ENCODE measurements around the gene LMBRD1. TPM values are rescaled to one million over a fixed set of nuclear protein-coding genes. Genes with fewer than 3 reads are reported as not detected.

Gene LMBRD1
- total and polyA plus RNA-seq, 7 donors, result 21.6 to 73.8 (median 37.6) TPM

DNA sequence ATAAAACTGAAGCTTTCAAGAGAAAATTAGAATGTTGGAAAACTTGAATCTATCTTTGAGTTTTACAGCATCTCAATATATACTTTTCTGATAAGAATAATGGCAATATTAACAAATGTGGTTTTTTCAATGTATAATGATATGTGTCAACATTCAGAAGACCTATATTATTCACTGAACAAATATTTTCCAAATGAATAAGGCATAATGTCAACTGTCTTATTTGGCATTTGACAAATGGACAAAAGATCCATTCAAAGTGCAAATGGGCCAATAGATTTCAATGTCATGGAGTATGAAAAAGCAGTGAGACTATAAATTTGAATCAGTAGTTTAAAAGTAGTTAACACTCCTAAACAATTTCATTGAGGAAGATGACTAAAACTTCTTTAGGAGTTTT lies 20.9 kb downstream of the LMBRD1 start:
- Histone ChIP-seq H3K36me3 (no peaks in the 10 kb centered on the region), H3K4me1 (peaks cover 0 to 4% (median 3%) of the 10 kb centered on the region in 4 donors), H3K27me3 (no peaks in the 10 kb centered on the region), H3K27ac (no peak overlapping the region), H3K9me3 (no peaks in the 10 kb centered on the region), H3K4me3 (no peak overlapping the region)
- no peak for DNase-seq
- TF ChIP-seq POLR2AphosphoS5 (IDR thresholded peaks at IDR 0.05), result no peak
- TF ChIP-seq POLR2A (IDR thresholded peaks at IDR 0.05), result no peak
- TF ChIP-seq EP300 (IDR thresholded peaks at IDR 0.05), result no peak
- TF ChIP-seq, protein P1, sequence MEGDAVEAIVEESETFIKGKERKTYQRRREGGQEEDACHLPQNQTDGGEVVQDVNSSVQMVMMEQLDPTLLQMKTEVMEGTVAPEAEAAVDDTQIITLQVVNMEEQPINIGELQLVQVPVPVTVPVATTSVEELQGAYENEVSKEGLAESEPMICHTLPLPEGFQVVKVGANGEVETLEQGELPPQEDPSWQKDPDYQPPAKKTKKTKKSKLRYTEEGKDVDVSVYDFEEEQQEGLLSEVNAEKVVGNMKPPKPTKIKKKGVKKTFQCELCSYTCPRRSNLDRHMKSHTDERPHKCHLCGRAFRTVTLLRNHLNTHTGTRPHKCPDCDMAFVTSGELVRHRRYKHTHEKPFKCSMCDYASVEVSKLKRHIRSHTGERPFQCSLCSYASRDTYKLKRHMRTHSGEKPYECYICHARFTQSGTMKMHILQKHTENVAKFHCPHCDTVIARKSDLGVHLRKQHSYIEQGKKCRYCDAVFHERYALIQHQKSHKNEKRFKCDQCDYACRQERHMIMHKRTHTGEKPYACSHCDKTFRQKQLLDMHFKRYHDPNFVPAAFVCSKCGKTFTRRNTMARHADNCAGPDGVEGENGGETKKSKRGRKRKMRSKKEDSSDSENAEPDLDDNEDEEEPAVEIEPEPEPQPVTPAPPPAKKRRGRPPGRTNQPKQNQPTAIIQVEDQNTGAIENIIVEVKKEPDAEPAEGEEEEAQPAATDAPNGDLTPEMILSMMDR (IDR thresholded peaks at IDR 0.05), result no peak
- intact Hi-C loops (cut with DNase I), result no loop called here

GRCh38 chr6:69775585-69775849 lies 21.3 kb downstream of the LMBRD1 start:
- Histone ChIP-seq H3K27me3 (no peaks in the 10 kb centered on the region), H3K4me1 (peaks cover 0 to under 1% (median 0%) of the 10 kb centered on the region in 4 donors), H3K4me3 (no peak overlapping the region), H3K9me3 (no peaks in the 10 kb centered on the region), H3K27ac (no peak overlapping the region), H3K36me3 (no peaks in the 10 kb centered on the region)
- 83 to 99% methylated on average over 1 of the region's 1 CpG for WGBS, 2 donors
- no peak for DNase-seq
- TF ChIP-seq, protein P1 (IDR thresholded peaks at IDR 0.05), result no peak
- no peak for TF ChIP-seq EP300 (IDR thresholded peaks at IDR 0.05)
- no peak for TF ChIP-seq POLR2AphosphoS5 (IDR thresholded peaks at IDR 0.05)
- no peak for TF ChIP-seq POLR2A (IDR thresholded peaks at IDR 0.05)
- intact Hi-C loops (cut with DNase I), result no loop called here

DNA sequence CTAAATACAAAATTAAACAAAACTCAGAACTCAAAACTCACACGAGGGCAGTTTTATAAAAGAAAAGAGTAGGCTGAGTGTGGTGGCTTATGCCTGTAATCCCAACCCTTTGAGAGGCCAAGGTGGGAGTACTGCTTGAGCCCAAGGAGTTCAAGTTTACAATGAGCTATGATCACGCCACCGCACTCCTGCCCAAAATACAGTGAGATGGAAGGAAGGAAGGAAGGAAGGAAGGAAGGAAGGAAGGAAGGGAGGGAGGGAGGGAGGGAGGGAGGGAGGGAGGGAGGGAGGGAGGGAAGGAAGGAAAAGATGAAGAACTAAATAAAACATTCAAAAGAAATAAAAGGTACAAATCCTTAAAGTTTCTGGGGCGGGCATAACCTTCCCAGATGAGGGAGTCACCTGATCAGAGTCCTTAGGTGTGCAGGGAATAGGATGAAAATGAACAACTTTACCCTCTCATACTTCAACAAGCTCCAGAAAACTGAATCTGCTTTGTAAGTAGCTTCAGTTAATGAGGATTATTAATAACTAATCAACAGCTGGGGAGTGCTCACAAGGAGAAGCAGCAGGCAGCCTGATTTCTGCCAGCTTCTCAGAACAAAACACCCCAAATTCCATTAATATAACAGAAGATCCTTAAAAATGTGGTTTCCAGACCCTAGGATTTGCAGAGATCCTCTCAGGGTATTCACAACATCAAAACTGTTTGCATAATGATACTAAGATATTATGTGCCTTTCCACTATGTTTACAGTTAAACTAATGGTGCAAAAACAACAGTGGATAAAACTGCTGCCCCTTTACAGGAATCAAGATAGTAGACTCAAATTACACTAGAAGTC lies 21.8 kb downstream of the LMBRD1 start:
- H3K27ac ChIP-seq, result no peak overlapping the region
- no peaks in the 10 kb centered on the region for H3K36me3 ChIP-seq
- H3K4me3 ChIP-seq, result no peak overlapping the region
- no peaks in the 10 kb centered on the region for H3K9me3 ChIP-seq
- TF ChIP-seq POLR2AphosphoS5 (IDR thresholded peaks at IDR 0.05), result no peak
- no peak for TF ChIP-seq EP300 (IDR thresholded peaks at IDR 0.05)
- no peak for TF ChIP-seq POLR2A (IDR thresholded peaks at IDR 0.05)
- TF ChIP-seq, protein P1 (IDR thresholded peaks at IDR 0.05), result no peak
- 91 to 97% methylated on average over 4 of the region's 4 CpGs for WGBS, 2 donors
- intact Hi-C loops (cut with DNase I), result no loop called here
- no peak for DNase-seq
- no peaks in the 10 kb centered on the region for H3K4me1 ChIP-seq
- no peaks in the 10 kb centered on the region for H3K27me3 ChIP-seq

DNA sequence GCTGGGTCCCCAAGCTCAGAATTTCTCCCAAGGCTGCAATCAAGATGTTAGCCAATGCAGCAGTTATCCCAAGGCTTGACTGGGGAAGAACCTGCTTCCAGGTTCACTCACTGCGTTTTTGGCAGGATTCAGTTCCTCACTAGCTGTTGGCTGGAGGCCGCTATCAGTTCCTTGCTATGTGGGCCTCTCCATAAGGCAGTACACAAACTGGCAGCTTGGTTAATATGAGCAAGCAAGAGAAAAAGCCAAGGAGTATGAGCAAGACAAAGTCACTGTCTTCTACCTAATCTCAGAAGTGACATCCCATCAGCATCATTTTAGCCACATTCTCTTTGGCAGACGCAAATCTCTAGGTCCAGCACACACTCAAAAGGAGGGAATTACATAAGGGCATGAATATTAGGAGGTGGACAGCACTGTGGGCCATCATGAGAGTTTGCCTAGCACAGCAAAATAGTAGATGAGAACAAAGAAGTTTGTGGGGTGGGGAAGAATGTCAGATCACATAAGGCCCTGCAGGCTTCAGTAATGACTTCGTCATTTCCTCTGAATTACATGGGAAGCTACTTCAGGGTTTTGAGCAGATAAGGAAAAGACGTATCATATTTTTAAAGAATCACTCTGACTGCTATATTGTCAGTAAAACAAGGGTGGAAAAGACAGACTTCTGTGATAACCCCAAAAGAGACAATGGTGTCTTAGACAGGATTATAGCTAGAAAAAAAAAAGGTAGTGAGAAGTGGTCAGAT lies 25.5 kb downstream of the LMBRD1 start:
- TF ChIP-seq POLR2AphosphoS5 (IDR thresholded peaks at IDR 0.05) (no peak), EP300 (IDR thresholded peaks at IDR 0.05) (no peak), POLR2A (IDR thresholded peaks at IDR 0.05) (no peak)
- TF ChIP-seq, protein P1 (IDR thresholded peaks at IDR 0.05), result no peak
- WGBS, 2 donors, result 85 to 97% methylated on average over 5 of the region's 5 CpGs
- Histone ChIP-seq H3K4me1 (peaks cover 0 to 6% (median 0%) of the 10 kb centered on the region in 4 donors), H3K4me3 (no peak overlapping the region), H3K27me3 (no peaks in the 10 kb centered on the region), H3K36me3 (no peaks in the 10 kb centered on the region), H3K9me3 (no peaks in the 10 kb centered on the region), H3K27ac (no peak overlapping the region)
- DNase-seq, result no peak
- intact Hi-C loops (cut with DNase I), result no loop called here
